IPS-NIHi7 (cell line): ENCODE results near the gene IKZF1.

Experiments used
- DNase-seq: peaks from one replicate; pipeline ENCODE4 v3.0.0; 2012; ENCODE audit warnings: mixed read lengths; ENCODE audit errors: extremely low spot score

Gene IKZF1

GRCh38 chr7:50353894-50354595, 49.5 kb downstream of the IKZF1 start:
- no peak for DNase-seq

- peak; percentile 44 for DNase-seq
These were observed 51.3 kb downstream of the IKZF1 start for GRCh38 chr7:50355817-50356178.

DNA sequence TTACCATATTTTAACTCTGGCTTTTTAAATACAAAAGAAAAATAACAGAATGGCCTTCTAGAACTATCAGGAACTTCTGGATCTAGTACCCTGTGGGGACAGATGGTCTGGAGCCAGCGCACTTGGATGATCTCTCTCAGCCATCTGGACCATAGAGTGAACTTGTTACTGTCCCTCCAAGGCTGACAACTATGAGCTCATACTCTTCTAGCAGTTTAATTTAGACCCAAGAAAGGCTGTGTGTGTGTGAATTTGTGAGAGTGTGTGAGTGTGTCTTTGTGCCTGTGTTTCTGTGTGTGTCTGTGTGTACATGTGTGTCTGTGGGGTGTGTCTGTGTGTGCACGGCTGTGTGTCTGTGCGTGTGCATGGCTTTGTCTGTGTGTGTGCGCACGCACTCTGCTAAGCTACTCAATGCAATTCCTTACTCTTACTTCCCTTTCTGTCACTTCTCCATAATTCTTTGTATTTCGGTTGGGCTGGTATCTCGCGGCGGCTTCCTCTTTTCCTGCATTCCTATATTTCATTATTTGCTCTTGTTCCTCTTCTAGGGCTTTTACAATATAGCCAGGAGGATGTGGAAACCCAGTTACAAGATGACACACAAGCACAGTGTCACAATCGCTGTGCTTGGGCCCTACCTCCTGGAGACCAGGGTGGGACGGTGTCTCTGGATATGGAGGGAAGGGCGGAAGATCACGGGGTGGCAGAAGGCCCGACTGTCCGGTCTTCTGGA, 51.9 kb downstream of the IKZF1 start:
- no peak for DNase-seq

- no peak for DNase-seq
These were observed 52.4 kb downstream of the IKZF1 start for GRCh38 chr7:50356945-50357268.

- no peak for DNase-seq
These were observed 52.9 kb downstream of the IKZF1 start for GRCh38 chr7:50357426-50357825.

DNA sequence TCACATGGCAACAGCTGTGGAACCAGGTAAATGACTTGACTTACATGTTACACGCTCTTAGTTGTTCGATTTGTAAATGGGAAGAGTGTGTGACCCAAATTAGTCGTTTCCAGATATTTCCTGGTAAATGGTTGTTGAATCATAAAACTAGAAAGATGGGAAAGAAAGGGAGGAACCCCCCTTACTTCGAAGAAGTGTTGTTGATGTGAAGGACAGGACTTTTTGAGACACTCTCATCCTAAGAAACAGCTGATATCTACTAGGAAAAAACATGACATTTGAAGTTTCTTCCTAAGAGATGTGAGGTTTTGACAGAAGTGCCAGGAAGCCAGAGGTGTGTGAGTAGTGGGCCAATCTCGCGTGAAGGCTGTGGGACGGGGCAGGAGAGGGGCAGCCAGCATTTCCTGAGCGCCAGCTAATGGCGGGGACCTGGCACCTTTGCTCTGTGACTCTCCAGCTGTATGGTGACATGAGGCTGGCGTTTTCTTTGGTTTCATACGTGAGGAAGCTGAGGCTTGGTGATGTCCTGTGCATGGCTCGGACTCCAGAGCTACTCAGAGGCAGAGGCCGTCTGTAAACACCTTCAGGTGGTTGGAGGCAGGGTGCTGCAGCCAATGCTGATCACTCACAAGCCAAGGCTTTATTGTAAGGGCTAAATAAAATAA, 53.7 kb downstream of the IKZF1 start:
- DNase-seq, result no peak

DNA sequence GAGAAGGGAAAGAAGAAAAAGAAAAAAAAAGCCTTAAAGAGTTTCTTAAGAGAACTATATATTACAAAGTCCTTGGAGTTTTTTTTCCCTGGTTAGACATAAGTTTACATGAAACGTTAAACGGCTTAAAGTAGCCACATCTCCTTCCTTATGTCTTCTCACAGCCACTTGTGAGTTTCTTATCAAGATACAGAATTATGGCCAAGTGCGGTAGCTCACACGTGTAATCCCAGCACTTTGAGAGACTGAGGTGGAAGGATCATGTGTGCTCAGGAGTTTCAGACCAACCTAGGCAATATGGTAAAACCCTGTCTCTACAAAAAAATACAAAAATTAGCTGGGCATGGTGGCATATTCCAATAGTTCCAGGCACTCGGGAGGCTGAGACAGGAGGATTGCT, 54.3 kb downstream of the IKZF1 start:
- no peak for DNase-seq

- no peak for DNase-seq
These were observed 54.9 kb downstream of the IKZF1 start for GRCh38 chr7:50359258-50359994.

GRCh38 chr7:50359995-50360925, 55.7 kb downstream of the IKZF1 start:
- DNase-seq, result peak; percentile 55

DNA sequence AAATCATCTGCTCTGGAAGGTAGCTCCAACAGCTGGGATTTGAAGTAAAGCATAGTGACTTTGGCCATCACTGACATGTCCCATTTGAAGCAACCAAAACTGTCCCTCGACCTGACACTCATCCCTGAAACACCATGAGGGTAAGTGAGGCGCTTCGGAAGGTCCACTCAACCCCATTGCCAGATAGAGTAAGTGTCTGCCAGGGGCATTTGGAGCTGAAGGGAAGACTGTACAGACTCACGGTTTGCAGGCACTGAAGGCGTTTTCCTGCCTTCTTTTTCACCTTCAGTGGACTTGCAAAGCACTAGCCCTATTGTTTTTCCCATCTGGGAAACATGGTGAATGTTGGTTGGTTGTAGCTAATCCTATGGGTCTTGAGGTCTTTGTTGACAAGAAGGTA, 57.6 kb downstream of the IKZF1 start:
- DNase-seq, result no peak

DNA sequence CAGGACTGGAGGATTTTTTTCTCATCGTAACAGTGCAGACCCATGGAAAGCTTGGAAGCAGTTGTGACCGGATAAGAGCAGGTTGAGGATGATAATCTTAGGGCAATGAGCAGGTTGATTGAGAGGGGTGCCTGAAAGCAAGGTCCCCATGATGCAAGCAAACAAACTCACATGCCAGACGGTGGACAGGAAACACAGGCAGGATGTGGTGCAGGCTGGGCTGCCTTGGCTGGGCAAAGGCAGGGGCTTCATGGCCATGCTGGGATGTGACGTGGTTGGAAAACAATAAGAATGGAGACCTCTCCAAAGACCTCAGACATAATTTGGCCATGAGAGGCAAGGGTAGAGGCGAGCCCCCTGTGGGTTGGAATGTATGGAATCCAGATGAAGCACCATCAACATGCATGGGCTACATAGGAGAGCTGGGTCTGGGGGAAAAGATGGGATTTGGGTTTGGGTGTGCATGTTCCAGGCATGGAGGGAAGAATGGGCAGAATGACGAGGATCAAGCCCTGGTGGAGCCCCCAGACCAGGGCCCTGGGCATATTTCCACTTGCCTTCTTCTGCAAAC, 58.3 kb downstream of the IKZF1 start:
- DNase-seq, result no peak

- no peak for DNase-seq
These were observed 59.0 kb downstream of the IKZF1 start for GRCh38 chr7:50363327-50364060.

- DNase-seq, result no peak
These were observed 60.1 kb downstream of the IKZF1 start for GRCh38 chr7:50364645-50365044.

GRCh38 chr7:50366311-50366710, 61.8 kb downstream of the IKZF1 start:
- DNase-seq, result no peak

DNA sequence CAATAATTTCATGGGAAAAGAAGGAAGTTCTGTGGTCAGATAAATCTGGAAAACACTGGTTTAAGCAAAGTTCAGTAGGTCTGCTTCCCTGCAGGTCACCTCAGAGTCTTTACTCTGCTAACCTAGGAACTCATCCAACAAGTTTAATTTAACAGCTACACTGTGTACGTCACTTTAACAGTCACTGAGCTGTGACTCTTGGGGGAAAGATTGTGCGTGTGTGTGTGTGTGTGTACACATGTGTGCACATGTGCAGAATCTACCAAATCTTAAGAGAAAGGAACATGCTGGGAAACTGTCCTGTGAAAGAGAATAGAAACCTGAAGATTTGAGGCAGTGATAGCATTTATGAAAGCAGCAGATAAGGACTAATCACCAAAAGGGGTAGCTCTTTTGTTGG, 62.6 kb downstream of the IKZF1 start:
- no peak for DNase-seq

DNA sequence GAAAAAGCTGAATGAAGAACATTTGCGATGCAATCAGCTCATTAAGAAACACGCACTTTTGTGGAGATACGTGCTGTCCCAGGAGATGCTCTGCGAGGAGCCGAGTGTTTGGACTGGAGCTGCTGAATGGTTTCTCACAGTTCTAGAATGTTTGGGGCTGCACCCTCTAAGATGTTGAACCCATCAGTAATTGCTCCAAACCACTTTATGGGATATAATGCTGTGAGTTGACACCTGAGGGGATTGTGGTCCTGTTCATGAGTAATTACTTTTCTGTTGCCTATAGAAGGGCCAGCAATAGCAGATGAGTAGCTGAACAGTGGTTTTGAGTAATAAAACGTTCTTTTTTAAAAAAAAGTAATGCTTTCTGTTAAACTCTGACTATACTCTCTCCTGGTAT, 63.1 kb downstream of the IKZF1 start:
- no peak for DNase-seq

DNA sequence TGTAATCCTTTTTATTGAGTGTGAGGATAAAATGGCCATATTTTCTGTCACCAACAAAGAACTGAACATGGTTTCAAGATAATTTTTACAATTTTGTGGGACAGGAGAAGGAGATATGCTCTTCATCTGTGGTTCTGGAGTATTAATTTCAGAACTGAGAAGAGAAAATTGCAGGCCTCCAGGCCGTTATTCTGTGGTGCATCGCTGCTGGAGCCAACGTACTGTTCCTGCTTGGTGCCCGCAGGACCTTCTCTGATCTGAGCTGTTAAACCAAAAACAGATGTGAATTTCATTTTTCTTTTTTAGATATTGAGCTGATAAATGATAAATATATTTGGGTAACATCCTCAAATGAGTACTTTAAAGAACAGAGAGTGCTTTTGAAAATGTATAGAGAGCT, 63.9 kb downstream of the IKZF1 start:
- no peak for DNase-seq

GRCh38 chr7:50369143-50370026, 64.9 kb downstream of the IKZF1 start:
- DNase-seq, result peak; percentile 76

DNA sequence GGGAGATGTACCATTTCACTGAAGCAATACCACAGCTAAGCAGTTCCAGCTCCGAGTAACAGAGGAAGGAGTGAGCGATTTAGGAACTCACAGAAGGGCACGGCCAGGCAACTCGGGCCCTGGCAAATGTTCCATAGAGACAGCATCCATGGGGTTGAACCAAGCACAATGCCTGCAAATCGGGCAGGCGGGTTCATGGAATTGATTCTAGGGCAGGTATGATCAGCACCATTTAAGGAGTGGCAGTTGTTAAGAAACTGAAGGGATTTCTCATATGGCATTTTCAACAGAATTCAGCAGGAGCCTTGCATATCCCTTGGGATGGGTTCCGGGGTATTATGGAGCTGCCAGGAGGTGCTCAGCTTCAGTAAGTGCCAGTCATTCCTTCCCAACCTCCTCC, 66.4 kb downstream of the IKZF1 start:
- DNase-seq, result no peak
